Brain microvascular endothelial cell (primary cell): ENCODE results near the gene MZB1.
"Not testable (repeated sequence)": the region's sequence is repeated elsewhere in the genome, so short reads cannot be mapped to it uniquely, and the experiment has no call there.

Source experiments
- DNase-seq: peaks from one replicate; pipeline ENCODE4 v3.0.0-alpha.2; 2020
- H3K27ac ChIP-seq: fragments of 250-450 bp; sonication (Bioruptor Pico); 2 replicates; pipeline ENCODE4 v1.5.1; 2020; ENCODE audit warnings: mild to moderate bottlenecking, moderate library complexity
- H3K27me3 ChIP-seq: fragments of 250-450 bp; sonication (Bioruptor Pico); replicated peaks from 2 replicates; pipeline ENCODE4 v1.5.1; 2020; ENCODE audit warnings: mild to moderate bottlenecking
- H3K36me3 ChIP-seq: fragments of 250-450 bp; sonication (Bioruptor Pico); replicated peaks from 2 replicates; pipeline ENCODE4 v1.5.1; 2020; ENCODE audit warnings: mild to moderate bottlenecking
- H3K4me3 ChIP-seq: 2 replicates; pipeline ENCODE4 v1.5.1; 2011; ENCODE audit warnings: low read depth, mild to moderate bottlenecking, control low read depth, low read length, moderate library complexity
- CTCF ChIP-seq: IDR thresholded peaks from 2 replicates; pipeline ENCODE4 v1.5.1; 2011; ENCODE audit warnings: low read depth, mild to moderate bottlenecking, moderate library complexity, low read length, control low read depth, inconsistent platforms; ENCODE audit errors: missing control alignments
- in situ Hi-C: cut with HindIII; loops from 2 replicates; pipeline ENCODE4 v1.10.0; 2017; ENCODE audit warnings: low sequenced_read_pairs, low pct_ligation_motif_present

Gene MZB1

GRCh38 chr5:139358064-139358463, 31.6 kb downstream of the MZB1 start:
- no peak for DNase-seq
- Histone ChIP-seq H3K27ac (no peak overlapping the region), H3K4me3 (no peak overlapping the region), H3K27me3 (no peaks in the 10 kb centered on the region), H3K36me3 (no peaks in the 10 kb centered on the region)
- TF ChIP-seq CTCF: no peak
- in situ Hi-C loops: no loop called here

GRCh38 chr5:139355900-139356299, 33.8 kb downstream of the MZB1 start:
- H3K27me3 ChIP-seq, H3K36me3 ChIP-seq, H3K27ac ChIP-seq, H3K4me3 ChIP-seq, in situ Hi-C loops, DNase-seq: not testable (repeated sequence)

- no peak overlapping the region for H3K27ac ChIP-seq
- H3K4me3 ChIP-seq: no peak overlapping the region
- no peak for DNase-seq
- H3K36me3 ChIP-seq: peaks cover 2% of the 10 kb centered on the region
- no peak for TF ChIP-seq CTCF
- in situ Hi-C loops: no loop called here
- H3K27me3 ChIP-seq: no peaks in the 10 kb centered on the region
Observed at GRCh38 chr5:139354186-139354585, 35.5 kb downstream of the MZB1 start.

- H3K27ac ChIP-seq, in situ Hi-C loops: not testable (repeated sequence)
Observed at GRCh38 chr5:139347863-139348262, 41.9 kb downstream of the MZB1 start.

GRCh38 chr5:139345442-139345841, 44.3 kb downstream of the MZB1 start:
- in situ Hi-C loops, DNase-seq, H3K27me3 ChIP-seq, H3K27ac ChIP-seq, H3K4me3 ChIP-seq, H3K36me3 ChIP-seq: not testable (repeated sequence)

More at GRCh38 chr5:139347863-139348262, 41.9 kb downstream of the MZB1 start:
- H3K27me3 ChIP-seq, H3K36me3 ChIP-seq, H3K4me3 ChIP-seq, DNase-seq: not testable (repeated sequence)

- Histone ChIP-seq H3K27me3 (no peaks in the 10 kb centered on the region), H3K36me3 (peaks cover 7% of the 10 kb centered on the region), H3K4me3 (no peak overlapping the region), H3K27ac (no peak overlapping the region)
- in situ Hi-C loops: no loop called here
- TF ChIP-seq CTCF: no peak
- DNase-seq: no peak
Observed at GRCh38 chr5:139344177-139344576, 45.5 kb downstream of the MZB1 start.

- Histone ChIP-seq H3K27me3 (no peaks in the 10 kb centered on the region), H3K4me3 (peak overlapping the region; percentile 99), H3K27ac (no peak overlapping the region), H3K36me3 (peaks cover 7% of the 10 kb centered on the region)
- in situ Hi-C loops: no loop called here
- TF ChIP-seq CTCF: no peak
- DNase-seq: no peak
Observed at GRCh38 chr5:139343476-139343875, 46.2 kb downstream of the MZB1 start.

- H3K4me3 ChIP-seq: peak overlapping the region; percentile 99
- no peak for TF ChIP-seq CTCF
- in situ Hi-C loops: no loop called here
- peak overlapping the region; percentile 100 for H3K27ac ChIP-seq
- no peaks in the 10 kb centered on the region for H3K27me3 ChIP-seq
- no peak for DNase-seq
- H3K36me3 ChIP-seq: peaks cover 3% of the 10 kb centered on the region
Observed at GRCh38 chr5:139342423-139342723, 47.3 kb downstream of the MZB1 start.
